WTC11 (cell line): Measurements from ENCODE around the gene WNT3. TPM values are rescaled to one million over a fixed set of nuclear protein-coding genes. Genes with fewer than 3 reads are reported as not detected.
A peak's percentile ranks its signal among the peaks of the same experiment; 100 is the strongest.

Experiments
- ATAC-seq: fragments of 200-7000 bp; cut with Tn5 transposase; 2 replicates; pipeline ENCODE4 v1.10.0; 2021; ENCODE audit warnings: mild to moderate bottlenecking, moderate library complexity
- CTCF ChIA-PET: fragments of 300-600 bp; sonication (Branson Sonifier 250); formaldehyde crosslinking; loops from one replicate; lab custom pipeline; 2021; ENCODE audit warnings: antibody characterized with exemption; lab: Charles Lee
- POLR2A ChIA-PET: fragments of 350-600 bp; sonication (Branson Sonifier 250); formaldehyde crosslinking; loops from one replicate; lab custom pipeline; 2021; ENCODE audit warnings: antibody characterized with exemption; lab: Charles Lee
- DNase-seq: peaks from one replicate; pipeline ENCODE4 v3.0.0; 2021; ENCODE audit warnings: low spot score
- H3K27ac Mint-ChIP-seq: 2 replicates; pipeline ENCODE4 v1.8.0; 2021; ENCODE audit warnings: mixed read lengths
- H3K27me3 Mint-ChIP-seq: 2 replicates; pipeline ENCODE4 v1.8.0; 2021; ENCODE audit warnings: low read depth, mild to moderate bottlenecking, moderate library complexity, mixed read lengths
- H3K36me3 Mint-ChIP-seq: 2 replicates; pipeline ENCODE4 v1.8.0; 2021; ENCODE audit warnings: mixed read lengths
- H3K4me1 Mint-ChIP-seq: 2 replicates; pipeline ENCODE4 v1.8.0; 2022; ENCODE audit warnings: mixed read lengths
- H3K4me3 Mint-ChIP-seq: 2 replicates; pipeline ENCODE4 v1.8.0; 2021; ENCODE audit warnings: mild to moderate bottlenecking, moderate library complexity, mixed read lengths
- H3K9me3 Mint-ChIP-seq: 2 replicates; pipeline ENCODE4 v1.8.0; 2021; ENCODE audit warnings: mixed read lengths
- AR ChIP-seq: fragments of 250-450 bp; sonication (Bioruptor Pico); IDR thresholded peaks from 2 replicates; pipeline ENCODE4 v1.9.0; 2021; ENCODE audit warnings: mild to moderate bottlenecking
- ATF3 ChIP-seq: sonication (generic); formaldehyde crosslinking; conservative IDR thresholded peaks from 2 replicates; pipeline ENCODE4 v1.8.1; 2022; ENCODE audit warnings: mild to moderate bottlenecking, missing genetic modification reagents
- CBFB ChIP-seq: sonication (generic); formaldehyde crosslinking; IDR thresholded peaks from 2 replicates; pipeline ENCODE4 v1.8.1; 2022; ENCODE audit warnings: mild to moderate bottlenecking, low read depth, missing genetic modification reagents
- CREB1 ChIP-seq: sonication (generic); formaldehyde crosslinking; IDR thresholded peaks from 2 replicates; pipeline ENCODE4 v1.8.0; 2023; ENCODE audit warnings: mild to moderate bottlenecking, missing genetic modification reagents
- NFATC4 ChIP-seq: fragments of 250-450 bp; sonication (Bioruptor Pico); IDR thresholded peaks from 2 replicates; pipeline ENCODE4 v1.9.0; 2021; ENCODE audit warnings: mild to moderate bottlenecking
- NFE2L1 ChIP-seq: sonication (generic); formaldehyde crosslinking; IDR thresholded peaks from 2 replicates; pipeline ENCODE4 v1.8.1; 2023; ENCODE audit warnings: missing genetic modification reagents
- OVOL2 ChIP-seq: fragments of 250-450 bp; sonication (Bioruptor Pico); IDR thresholded peaks from 2 replicates; pipeline ENCODE4 v1.9.0; 2021; ENCODE audit warnings: mild to moderate bottlenecking, borderline replicate concordance
- RELA ChIP-seq: sonication (generic); formaldehyde crosslinking; IDR thresholded peaks from 2 replicates; pipeline ENCODE4 v1.8.1; 2022; ENCODE audit warnings: missing genetic modification reagents, mild to moderate bottlenecking, borderline replicate concordance
- ZNF532 ChIP-seq: fragments of 250-450 bp; sonication (Bioruptor Pico); IDR thresholded peaks from 2 replicates; pipeline ENCODE4 v1.9.0; 2021; ENCODE audit warnings: mild to moderate bottlenecking, borderline replicate concordance
- total RNA-seq: library from RNA; stranded (reverse); gene quantifications from 3 replicates; pipeline ENCODE4 v1.2.3, GENCODE V29; 2021

WNT3 gene
- total RNA-seq, 1 experiment from 2014 or later, result 14.1 TPM

- TF ChIP-seq AR (CRISPR knock-in tag), result no peak
- TF ChIP-seq RELA (CRISPR knock-in tag), result no peak
These were observed 45.1 kb upstream of the WNT3 start (continued) for GRCh38 chr17:46863383-46864121.

- no peak for TF ChIP-seq CBFB (CRISPR knock-in tag)
- no peak for TF ChIP-seq NFE2L1 (CRISPR knock-in tag)
- TF ChIP-seq CREB1, result no peak
- H3K36me3 Mint-ChIP-seq, result no peaks in the 10 kb centered on the region
- POLR2A ChIA-PET, result interaction anchor here (0.5 to 0.6 kb wide), 2 partner anchors 8 to 83 kb away, joined by 3 to 4 read pairs; no protein-coding TSS in a partner anchor
These were observed 44.5 kb upstream of the WNT3 start for GRCh38 chr17:46862949-46863348.

GRCh38 chr17:46859996-46860395 is 41.5 kb upstream of the WNT3 start:
- no peak for ATAC-seq
- Mint-ChIP-seq H3K9me3 (0 out of 2 replicates have a peak, but pooled peaks cover 4% of the 10 kb centered on the region), H3K27ac (peak overlapping the region; percentile 59; the same call in 1 of the 2 replicates), H3K36me3 (no peaks in the 10 kb centered on the region), H3K4me1 (peaks cover 12% of the 10 kb centered on the region), H3K4me3 (no peak overlapping the region), H3K27me3 (peaks cover 6% of the 10 kb centered on the region)
- CTCF ChIA-PET, result interaction anchor here (1.3 to 1.7 kb wide), 2 partner anchors 16 to 81 kb away, joined by 3 to 5 read pairs; no protein-coding TSS in a partner anchor
- DNase-seq, result no peak
- TF ChIP-seq RELA (CRISPR knock-in tag), result no peak
- POLR2A ChIA-PET, result no interaction called here

More at GRCh38 chr17:46862949-46863348, 44.5 kb upstream of the WNT3 start:
- no peaks in the 10 kb centered on the region for H3K9me3 Mint-ChIP-seq
- peaks cover 6% of the 10 kb centered on the region for H3K27me3 Mint-ChIP-seq
- ATAC-seq (peak; percentile 97), DNase-seq (peak; percentile 78)
- no peak overlapping the region; the same call in 1 of the 2 replicates for H3K4me3 Mint-ChIP-seq
- H3K4me1 Mint-ChIP-seq, result peaks cover 22% of the 10 kb centered on the region
- H3K27ac Mint-ChIP-seq, result no peak overlapping the region
- CTCF ChIA-PET, result interaction anchor here (0.6 to 2.0 kb wide), 7 partner anchors 12 to 99 kb away, joined by 3 to 16 read pairs (median 4); no protein-coding TSS in a partner anchor

GRCh38 chr17:46857600-46857999 is 39.1 kb upstream of the WNT3 start:
- Mint-ChIP-seq H3K27ac (no peak overlapping the region), H3K9me3 (0 out of 2 replicates have a peak, but pooled peaks cover 4% of the 10 kb centered on the region), H3K4me3 (no peak overlapping the region), H3K27me3 (peaks cover 21% of the 10 kb centered on the region), H3K4me1 (peaks cover 10% of the 10 kb centered on the region), H3K36me3 (no peaks in the 10 kb centered on the region)
- ATAC-seq (no peak), DNase-seq (no peak)
- no peak for TF ChIP-seq NFATC4 (CRISPR knock-in tag)
- TF ChIP-seq ATF3 (CRISPR knock-in tag), result no peak
- TF ChIP-seq ZNF532, result no peak
- TF ChIP-seq OVOL2, result no peak
- ChIA-PET CTCF (no interaction called here), POLR2A (no interaction called here)
